Measurements from ENCODE around the gene CRTC3. TPM values are rescaled to one million over a fixed set of nuclear protein-coding genes. Genes with fewer than 3 reads are reported as not detected.
"Not testable (repeated sequence)": the region's sequence is repeated elsewhere in the genome, so short reads cannot be mapped to it uniquely, and the experiment has no call there.

Gene CRTC3
- total and polyA plus RNA-seq, 2 of the 4 experiments (the other 2 are of a cell fraction) = 4.7 to 14.8 TPM

GRCh38 chr15:90513893-90514292 is 15.8 kb upstream of the CRTC3 start:
- H2AFZ ChIP-seq (replicated peaks; ENCODE audit: low read length, poor library complexity); in situ Hi-C loops (cut with MboI; ENCODE audit: low sequenced_read_pairs); H2BK20ac ChIP-seq (ENCODE audit: low read depth, low read length); H3K56ac ChIP-seq (ENCODE audit: extremely low read depth, insufficient read depth, low read length); H3K4me1 ChIP-seq (ENCODE audit: control insufficient read depth, insufficient read depth, low read length); intact Hi-C loops (cut with micrococcal nuclease); H2BK120ac ChIP-seq (ENCODE audit: low read depth, low read length); CTCF ChIA-PET; H3K27me3 ChIP-seq (ENCODE audit: control insufficient read depth, insufficient read depth, low read length); H3K18ac ChIP-seq (ENCODE audit: low read depth, low read length); H2BK15ac ChIP-seq (ENCODE audit: low read depth, low read length); H3K23ac ChIP-seq (ENCODE audit: low read depth, low read length); H3K36me3 ChIP-seq (ENCODE audit: control insufficient read depth, insufficient read depth, low read length); H3K14ac ChIP-seq (replicated peaks; ENCODE audit: low read depth, low read length); H4K5ac ChIP-seq (ENCODE audit: low read depth, low read length); dilution Hi-C loops (cut with HindIII; ENCODE audit: low sequenced_read_pairs, unreplicated experiment); H3K79me1 ChIP-seq (ENCODE audit: low read depth in 1 of 2, low read length in 2 of 2); H2AK9ac ChIP-seq (replicated peaks; ENCODE audit: low read depth, low read length, poor library complexity); H2BK5ac ChIP-seq (ENCODE audit: low read depth, low read length, poor library complexity, severe bottlenecking); H3K4ac ChIP-seq (ENCODE audit: low read depth, low read length); POLR2A ChIA-PET (ENCODE audit: unreplicated experiment); H3K27ac ChIP-seq (ENCODE audit: insufficient read depth, low read length); H3K9me3 ChIP-seq (ENCODE audit: control insufficient read depth, insufficient read depth, low read length); H3K4me2 ChIP-seq (ENCODE audit: low read depth, low read length); ATAC-seq (ENCODE audit: low read depth); H2AK5ac ChIP-seq (ENCODE audit: low read depth, low read length); H4K8ac ChIP-seq (ENCODE audit: low read depth in 2 of 2, low read length in 2 of 2); H4K91ac ChIP-seq (ENCODE audit: insufficient read depth, low read depth, low read length); H3K9me1 ChIP-seq (ENCODE audit: insufficient read depth, low read length); H4K20me1 ChIP-seq (ENCODE audit: insufficient read depth, low read length); H3K4me3 ChIP-seq (ENCODE audit: insufficient read depth, low read depth, low read length); DNase-seq; BruUV-seq (replicated peaks); H3K9ac ChIP-seq (ENCODE audit: low read depth, low read length): not testable (repeated sequence)
- no CpG with 5 or more reads among the region's 2 CpGs for WGBS, 2 experiments (ENCODE audit: extremely low coverage in 2 of 2, insufficient read length in 1 of 2)
